HG03066 (cell line): ENCODE results near the gene ILF3.

Experiments
- ATAC-seq: cut with Tn5 transposase; IDR thresholded peaks from one replicate; pipeline ENCODE4 v1.9.1; 2021; ENCODE audit warnings: low read depth; ENCODE audit not compliant: unreplicated experiment

The ILF3 gene

DNA sequence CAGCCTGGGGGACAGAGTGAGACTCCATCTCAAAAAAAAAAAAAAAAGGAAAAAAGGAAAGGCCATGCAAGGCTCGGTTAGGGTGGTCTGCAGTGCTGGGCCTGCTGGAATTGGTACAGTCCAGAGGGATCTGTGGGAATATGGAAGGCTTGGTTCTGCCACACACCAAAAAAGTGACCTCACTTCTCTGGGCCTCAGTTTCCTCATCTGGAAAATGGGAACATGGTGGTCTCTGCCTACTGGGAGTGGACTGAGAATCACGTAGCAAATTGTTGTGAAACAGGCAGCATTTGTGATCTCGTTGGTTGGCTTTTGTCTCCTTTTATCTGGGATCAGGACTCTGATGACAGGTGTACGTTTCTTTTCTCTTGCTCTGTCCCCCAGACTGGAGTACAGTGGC lies 71.3 kb downstream of the ILF3 start:
- ATAC-seq: no peak

- ATAC-seq: no peak
Observed at GRCh38 chr19:10726268-10726667, 72.1 kb downstream of the ILF3 start.

GRCh38 chr19:10727685-10728201 lies 73.6 kb downstream of the ILF3 start:
- no peak for ATAC-seq

- ATAC-seq: no peak
Observed at GRCh38 chr19:10729411-10729810, 75.3 kb downstream of the ILF3 start.

- no peak for ATAC-seq
Observed at GRCh38 chr19:10730932-10731331, 76.8 kb downstream of the ILF3 start.

DNA sequence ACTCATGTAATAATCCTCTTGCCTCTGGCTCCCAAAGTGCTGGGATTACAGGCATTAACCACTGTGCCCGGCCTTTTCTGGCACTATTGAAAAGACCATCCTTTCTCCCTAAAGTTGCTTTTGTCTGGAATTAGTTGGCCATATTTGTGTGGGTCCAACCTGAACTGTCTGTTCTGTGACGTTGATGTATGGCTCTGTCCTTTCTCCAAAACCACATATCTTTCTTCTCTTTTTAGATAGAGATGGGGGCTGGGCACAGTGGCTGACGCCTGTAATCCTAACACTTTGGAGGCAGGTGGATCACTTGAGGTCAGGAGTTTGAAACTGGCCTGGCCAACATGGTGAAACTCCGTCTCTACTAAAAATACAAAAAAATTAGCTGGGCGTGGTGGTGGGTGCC lies 81.6 kb downstream of the ILF3 start:
- ATAC-seq: no peak

DNA sequence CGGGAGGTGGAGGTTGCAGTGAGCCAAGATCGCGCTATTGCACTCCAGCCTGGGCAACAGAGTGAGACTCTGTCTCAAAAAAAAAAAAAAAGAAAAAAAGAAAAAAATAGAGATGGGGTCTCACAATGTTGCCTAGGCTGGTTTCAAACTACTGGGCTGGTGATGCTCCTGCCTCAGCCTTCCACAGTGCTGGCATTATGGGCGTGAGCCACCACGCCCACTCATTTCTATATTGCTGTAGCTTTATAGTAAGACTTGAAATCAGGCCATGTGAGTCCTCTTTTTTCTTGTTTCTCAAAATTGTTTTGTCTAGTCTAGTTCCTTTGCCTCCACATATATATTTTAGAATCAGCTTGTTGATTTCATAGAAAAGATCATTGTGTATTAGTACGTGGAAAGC lies 82.0 kb downstream of the ILF3 start:
- ATAC-seq: no peak

DNA sequence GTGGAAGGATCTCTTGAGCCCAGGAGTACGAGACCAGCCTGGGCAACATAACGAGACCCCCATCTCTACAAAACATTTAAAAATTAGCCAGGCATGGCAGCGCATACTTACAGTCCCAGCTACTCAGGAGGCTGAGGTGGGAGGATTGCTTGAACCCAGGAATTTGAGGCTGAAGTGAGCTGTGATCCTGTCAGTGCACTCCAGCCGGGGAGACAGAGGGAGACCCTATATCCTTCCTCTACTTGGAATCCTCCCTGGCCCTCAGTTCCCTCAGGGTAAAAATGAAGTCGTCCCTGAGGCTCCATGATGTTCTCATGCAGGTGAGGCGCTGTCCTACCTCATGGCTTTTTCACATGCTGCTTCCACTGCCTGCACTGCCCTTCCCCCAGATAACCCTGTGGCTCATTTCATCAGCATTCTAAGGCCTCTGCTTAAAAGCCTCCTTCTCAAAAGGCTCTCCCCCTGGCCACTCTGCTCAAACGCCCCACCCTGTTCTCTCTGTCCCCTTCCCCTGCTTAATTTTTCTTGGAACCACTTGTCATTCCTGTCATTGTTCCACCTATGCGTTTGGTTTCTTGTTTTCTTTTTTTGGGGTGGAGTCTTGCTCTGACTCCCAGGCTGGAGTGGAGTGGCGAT lies 82.9 kb downstream of the ILF3 start:
- no peak for ATAC-seq

- ATAC-seq: no peak
Observed at GRCh38 chr19:10737722-10738121, 83.6 kb downstream of the ILF3 start.

DNA sequence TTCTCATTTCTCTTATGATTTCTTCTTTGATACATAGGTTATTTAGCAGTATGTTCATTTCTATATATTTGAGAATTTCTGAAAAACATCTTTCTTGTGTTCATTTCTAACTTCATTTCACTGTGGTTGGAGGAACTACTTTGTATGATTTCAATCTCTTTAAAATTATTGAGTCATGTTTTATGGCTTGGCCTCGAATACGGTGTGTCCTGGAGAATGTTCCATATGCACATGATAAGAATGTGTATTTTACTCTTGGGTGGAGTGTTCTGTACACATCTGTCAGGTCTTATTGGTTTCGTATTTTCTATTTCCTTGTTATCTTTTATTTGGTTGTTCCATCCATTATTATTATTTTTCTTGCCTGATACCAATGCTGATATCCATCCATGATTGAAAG lies 86.7 kb downstream of the ILF3 start:
- no peak for ATAC-seq
